ENCODE results near the gene NRXN3. TPM values are rescaled to one million over a fixed set of nuclear protein-coding genes. Genes with fewer than 3 reads are reported as not detected.

The NRXN3 gene
- total RNA-seq, 1 donor = 2.5 TPM

GRCh38 chr14:78758333-78758732 is 588.2 kb downstream of the NRXN3 start:
- H3K36me3 ChIP-seq (ENCODE audit: insufficient read depth, low read length) = no peaks in the 10 kb centered on the region
- H3K4me2 ChIP-seq (ENCODE audit: insufficient read depth, low read length) = no peak overlapping the region
- no peak overlapping the region for H3K27ac ChIP-seq (ENCODE audit: low read depth, low read length)
- no peaks in the 10 kb centered on the region for H3K79me2 ChIP-seq (ENCODE audit: insufficient read depth, low read length)
- no peak overlapping the region for H3K4me3 ChIP-seq (ENCODE audit: insufficient read depth, low read length)
- no peaks in the 10 kb centered on the region for H3K4me1 ChIP-seq (ENCODE audit: insufficient read depth, low read length)
- H2AFZ ChIP-seq (ENCODE audit: low read length) = no peak overlapping the region
- peak; percentile 48 for TF ChIP-seq CTCF (IDR thresholded peaks at IDR 0.05; ENCODE audit: extremely low read depth, low read depth, low read length)
- no peaks in the 10 kb centered on the region for H3K9me3 ChIP-seq (ENCODE audit: low read depth, low read length)
- DNase-seq (ENCODE audit: insufficient read length, low spot score, missing footprints) = no peak
- no peaks in the 10 kb centered on the region for H3K27me3 ChIP-seq (ENCODE audit: insufficient read depth, low read length)
- H4K20me1 ChIP-seq (ENCODE audit: insufficient read depth, low read length) = no peaks in the 10 kb centered on the region

- no peaks in the 10 kb centered on the region for H3K36me3 ChIP-seq (ENCODE audit: insufficient read depth, low read length)
- no peak overlapping the region for H3K4me3 ChIP-seq (ENCODE audit: insufficient read depth, low read length)
- no peaks in the 10 kb centered on the region for H4K20me1 ChIP-seq (ENCODE audit: insufficient read depth, low read length)
- H3K4me1 ChIP-seq (ENCODE audit: insufficient read depth, low read length) = no peaks in the 10 kb centered on the region
- no peaks in the 10 kb centered on the region for H3K27me3 ChIP-seq (ENCODE audit: insufficient read depth, low read length)
- no peaks in the 10 kb centered on the region for H3K79me2 ChIP-seq (ENCODE audit: insufficient read depth, low read length)
- TF ChIP-seq CTCF (IDR thresholded peaks at IDR 0.05; ENCODE audit: extremely low read depth, low read depth, low read length) = no peak
- H2AFZ ChIP-seq (ENCODE audit: low read length) = no peak overlapping the region
- DNase-seq (ENCODE audit: insufficient read length, low spot score, missing footprints) = no peak
- no peaks in the 10 kb centered on the region for H3K9me3 ChIP-seq (ENCODE audit: low read depth, low read length)
- no peak overlapping the region for H3K4me2 ChIP-seq (ENCODE audit: insufficient read depth, low read length)
- no peak overlapping the region for H3K27ac ChIP-seq (ENCODE audit: low read depth, low read length)
Observed at GRCh38 chr14:78762331-78762730, 592.2 kb downstream of the NRXN3 start.

GRCh38 chr14:78763746-78764145 is 593.6 kb downstream of the NRXN3 start:
- DNase-seq (ENCODE audit: insufficient read length, low spot score, missing footprints) = no peak
- Histone ChIP-seq H3K36me3 (ENCODE audit: insufficient read depth, low read length) (no peaks in the 10 kb centered on the region), H3K4me2 (ENCODE audit: insufficient read depth, low read length) (no peak overlapping the region), H3K79me2 (ENCODE audit: insufficient read depth, low read length) (no peaks in the 10 kb centered on the region), H2AFZ (ENCODE audit: low read length) (no peak overlapping the region), H4K20me1 (ENCODE audit: insufficient read depth, low read length) (no peaks in the 10 kb centered on the region), H3K4me1 (ENCODE audit: insufficient read depth, low read length) (no peaks in the 10 kb centered on the region), H3K9me3 (ENCODE audit: low read depth, low read length) (no peaks in the 10 kb centered on the region), H3K4me3 (ENCODE audit: insufficient read depth, low read length) (no peak overlapping the region), H3K27me3 (ENCODE audit: insufficient read depth, low read length) (no peaks in the 10 kb centered on the region), H3K27ac (ENCODE audit: low read depth, low read length) (no peak overlapping the region)
- no peak for TF ChIP-seq CTCF (IDR thresholded peaks at IDR 0.05; ENCODE audit: extremely low read depth, low read depth, low read length)

GRCh38 chr14:78764240-78764639 is 594.1 kb downstream of the NRXN3 start:
- Histone ChIP-seq H3K79me2 (ENCODE audit: insufficient read depth, low read length) (no peaks in the 10 kb centered on the region), H3K4me3 (ENCODE audit: insufficient read depth, low read length) (no peak overlapping the region), H3K36me3 (ENCODE audit: insufficient read depth, low read length) (no peaks in the 10 kb centered on the region), H3K27ac (ENCODE audit: low read depth, low read length) (no peak overlapping the region), H3K27me3 (ENCODE audit: insufficient read depth, low read length) (no peaks in the 10 kb centered on the region), H3K4me2 (ENCODE audit: insufficient read depth, low read length) (no peak overlapping the region), H3K9me3 (ENCODE audit: low read depth, low read length) (no peaks in the 10 kb centered on the region), H4K20me1 (ENCODE audit: insufficient read depth, low read length) (no peaks in the 10 kb centered on the region), H2AFZ (ENCODE audit: low read length) (no peak overlapping the region), H3K4me1 (ENCODE audit: insufficient read depth, low read length) (no peaks in the 10 kb centered on the region)
- no peak for TF ChIP-seq CTCF (IDR thresholded peaks at IDR 0.05; ENCODE audit: extremely low read depth, low read depth, low read length)
- DNase-seq (ENCODE audit: insufficient read length, low spot score, missing footprints) = no peak

Measured in osteoblast (primary cell).